ENCODE measurements around the gene PTGER3. TPM values are rescaled to one million over a fixed set of nuclear protein-coding genes. Genes with fewer than 3 reads are reported as not detected.

Gene PTGER3
- total and polyA plus RNA-seq, 2 of the 4 experiments (the other 2 are of a cell fraction) = not detected

GRCh38 chr1:71030026-71030425 lies 17.6 kb downstream of the PTGER3 start:
- no peaks in the 10 kb centered on the region for H3K79me1 ChIP-seq (ENCODE audit: low read depth in 1 of 2, low read length in 2 of 2)
- no peak overlapping the region for H2AFZ ChIP-seq (replicated peaks; ENCODE audit: low read length, poor library complexity)
- H2BK120ac ChIP-seq (ENCODE audit: low read depth, low read length) = no peak overlapping the region
- H2AK9ac ChIP-seq (replicated peaks; ENCODE audit: low read depth, low read length, poor library complexity) = no peak overlapping the region
- no peaks in the 10 kb centered on the region for H3K9me3 ChIP-seq (ENCODE audit: control insufficient read depth, insufficient read depth, low read length)
- no peak overlapping the region for H2AK5ac ChIP-seq (ENCODE audit: low read depth, low read length)
- H3K9ac ChIP-seq (ENCODE audit: low read depth, low read length) = no peak overlapping the region
- POLR2A ChIA-PET (ENCODE audit: unreplicated experiment) = no interaction called here
- no peak overlapping the region for H3K14ac ChIP-seq (replicated peaks; ENCODE audit: low read depth, low read length)
- H2BK15ac ChIP-seq (ENCODE audit: low read depth, low read length) = no peak overlapping the region
- DNase-seq = no peak
- H3K4me1 ChIP-seq (ENCODE audit: control insufficient read depth, insufficient read depth, low read length) = no peaks in the 10 kb centered on the region
- H3K36me3 ChIP-seq (ENCODE audit: control insufficient read depth, insufficient read depth, low read length) = no peaks in the 10 kb centered on the region
- no CpG with 5 or more reads among the region's 1 CpG for WGBS, 2 experiments (ENCODE audit: extremely low coverage in 2 of 2, insufficient read length in 1 of 2)
- no peak overlapping the region for H3K4me2 ChIP-seq (ENCODE audit: low read depth, low read length)
- no peak overlapping the region for H3K18ac ChIP-seq (ENCODE audit: low read depth, low read length)
- BruUV-seq (replicated peaks) = no TSS peak
- no peak overlapping the region for H3K23ac ChIP-seq (ENCODE audit: low read depth, low read length)
- no peak overlapping the region for H3K4me3 ChIP-seq (ENCODE audit: insufficient read depth, low read depth, low read length)
- H2BK5ac ChIP-seq (ENCODE audit: low read depth, low read length, poor library complexity, severe bottlenecking) = no peak overlapping the region
- in situ Hi-C loops (cut with MboI; ENCODE audit: low sequenced_read_pairs) (no loop called here), intact Hi-C loops (cut with micrococcal nuclease) (no loop called here), dilution Hi-C loops (cut with HindIII; ENCODE audit: low sequenced_read_pairs, unreplicated experiment) (no loop called here)
- H3K9me1 ChIP-seq (ENCODE audit: insufficient read depth, low read length) = no peaks in the 10 kb centered on the region
- H3K27ac ChIP-seq (ENCODE audit: insufficient read depth, low read length) = no peak overlapping the region
- H4K8ac ChIP-seq (ENCODE audit: low read depth in 2 of 2, low read length in 2 of 2) = no peak overlapping the region
- H3K27me3 ChIP-seq (ENCODE audit: control insufficient read depth, insufficient read depth, low read length) = no peaks in the 10 kb centered on the region
- no peak for TF ChIP-seq CTCF (conservative IDR thresholded peaks at IDR 0.05; ENCODE audit: low read depth, low read length)
- no peak for TF ChIP-seq BHLHE40 (IDR thresholded peaks at IDR 0.05; ENCODE audit: low read depth, low read length)
- TF ChIP-seq MAZ (IDR thresholded peaks at IDR 0.05; ENCODE audit: borderline replicate concordance, low read depth, low read length) = no peak
- TF ChIP-seq MAFK (IDR thresholded peaks at IDR 0.05; ENCODE audit: low read depth, low read length) = no peak
- TF ChIP-seq ELK1 (IDR thresholded peaks at IDR 0.05; ENCODE audit: borderline replicate concordance, low read depth, low read length) = no peak
- TF ChIP-seq RFX5 (IDR thresholded peaks at IDR 0.05; ENCODE audit: low read depth, low read length) = no peak
- TF ChIP-seq FOS (IDR thresholded peaks at IDR 0.05; ENCODE audit: low read depth, low read length) = no peak
- TF ChIP-seq RAD21 (IDR thresholded peaks at IDR 0.05; ENCODE audit: low read length) = no peak
- no peak for TF ChIP-seq CHD1 (IDR thresholded peaks at IDR 0.05; ENCODE audit: low read depth, low read length)
- TF ChIP-seq, protein P1, sequence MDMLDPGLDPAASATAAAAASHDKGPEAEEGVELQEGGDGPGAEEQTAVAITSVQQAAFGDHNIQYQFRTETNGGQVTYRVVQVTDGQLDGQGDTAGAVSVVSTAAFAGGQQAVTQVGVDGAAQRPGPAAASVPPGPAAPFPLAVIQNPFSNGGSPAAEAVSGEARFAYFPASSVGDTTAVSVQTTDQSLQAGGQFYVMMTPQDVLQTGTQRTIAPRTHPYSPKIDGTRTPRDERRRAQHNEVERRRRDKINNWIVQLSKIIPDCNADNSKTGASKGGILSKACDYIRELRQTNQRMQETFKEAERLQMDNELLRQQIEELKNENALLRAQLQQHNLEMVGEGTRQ (IDR thresholded peaks at IDR 0.05; ENCODE audit: low read depth, low read length) = no peak
- TF ChIP-seq SMC3 (IDR thresholded peaks at IDR 0.05; ENCODE audit: low read depth, low read length) = no peak
- CTCF ChIA-PET = no interaction called here
- no peaks in the 10 kb centered on the region for H4K20me1 ChIP-seq (ENCODE audit: insufficient read depth, low read length)
- H4K5ac ChIP-seq (ENCODE audit: low read depth, low read length) = no peak overlapping the region
- ATAC-seq (ENCODE audit: low read depth) = no peak
- H3K56ac ChIP-seq (ENCODE audit: extremely low read depth, insufficient read depth, low read length) = no peak overlapping the region
- no peak overlapping the region for H3K4ac ChIP-seq (ENCODE audit: low read depth, low read length)
- H2BK20ac ChIP-seq (ENCODE audit: low read depth, low read length) = no peak overlapping the region
- no peak overlapping the region for H4K91ac ChIP-seq (ENCODE audit: insufficient read depth, low read depth, low read length)
